CD4-positive, CD25-positive, alpha-beta regulatory T cell (primary cell): ENCODE measurements around the gene TENM4. TPM values are rescaled to one million over a fixed set of nuclear protein-coding genes. Genes with fewer than 3 reads are reported as not detected.
A peak's percentile ranks its signal among the peaks of the same experiment; 100 is the strongest.

ENCODE experiments used
- ATAC-seq, 2 donors: fragments of 150-1000 bp; cut with Tn5 transposase; one replicate each; pipeline ENCODE4 v1.10.0; 2021; ENCODE audit warnings: low read depth in 2 of 2, moderate number of reproducible peaks in 2 of 2, moderate library complexity in 1 of 2
- DNase-seq, 3 donors: peaks; one replicate each; pipeline versions ENCODE4 v3.0.0 to v3.0.0-alpha.2; 2012 to 2022; ENCODE audit warnings: mixed read lengths in 1 of 3
- H3K27ac ChIP-seq: one replicate; pipeline ENCODE4 v1.7.0; 2013; ENCODE audit warnings: mild to moderate bottlenecking, low read length; ENCODE audit not compliant: insufficient read depth, poor library complexity, severe bottlenecking
- H3K27me3 ChIP-seq: one replicate; pipeline ENCODE4 v1.7.0; 2013; ENCODE audit warnings: low read length; ENCODE audit not compliant: control insufficient read depth, insufficient read depth
- H3K36me3 ChIP-seq: one replicate; pipeline ENCODE4 v1.7.0; 2013; ENCODE audit warnings: mild to moderate bottlenecking, low read length, moderate library complexity; ENCODE audit not compliant: control insufficient read depth, insufficient read depth
- H3K4me1 ChIP-seq: 2 replicates; pipeline ENCODE4 v1.7.0; 2013; ENCODE audit warnings: mild to moderate bottlenecking, low read length; ENCODE audit not compliant: insufficient read depth, control insufficient read depth, poor library complexity, severe bottlenecking
- H3K4me3 ChIP-seq: one replicate; pipeline ENCODE4 v1.7.0; 2013; ENCODE audit warnings: low read depth, mild to moderate bottlenecking, low read length, moderate library complexity
- H3K9me3 ChIP-seq, 2 experiments: 1 replicate in 1 of 2; 2 replicates in 1 of 2; pipeline ENCODE4 v1.7.0; 2013; ENCODE audit warnings: low read length in 2 of 2, mild to moderate bottlenecking in 1 of 2, moderate library complexity in 1 of 2; ENCODE audit not compliant: control insufficient read depth in 2 of 2
- H3K27ac Mint-ChIP-seq, 3 donors: one replicate each; pipeline ENCODE4 v1.8.0; 2020 to 2022; ENCODE audit warnings: mild to moderate bottlenecking in 3 of 3, mixed read lengths in 3 of 3, moderate library complexity in 2 of 3
- H3K27me3 Mint-ChIP-seq: one replicate; pipeline ENCODE4 v1.8.0; 2022; ENCODE audit warnings: mild to moderate bottlenecking, mixed read lengths
- H3K36me3 Mint-ChIP-seq: one replicate; pipeline ENCODE4 v1.8.0; 2020; ENCODE audit warnings: mixed read lengths
- H3K4me1 Mint-ChIP-seq, 4 donors: one replicate each; pipeline ENCODE4 v1.8.0; 2020 to 2022; ENCODE audit warnings: mixed read lengths in 4 of 4, mild to moderate bottlenecking in 1 of 4
- H3K4me3 Mint-ChIP-seq, 4 donors: one replicate each; pipeline ENCODE4 v1.8.0; 2020 to 2022; ENCODE audit warnings: mild to moderate bottlenecking in 4 of 4, mixed read lengths in 4 of 4, moderate library complexity in 3 of 4
- H3K9me3 Mint-ChIP-seq, 7 donors: one replicate each; pipeline ENCODE4 v1.8.0; 2020 to 2022; ENCODE audit warnings: mixed read lengths in 7 of 7, mild to moderate bottlenecking in 3 of 7, moderate library complexity in 2 of 7
- polyA plus RNA-seq, 4 donors: library from polyadenylated mRNA; unstranded; fragments of 300-500 nt; fragmentation: Illumina TruSeq; gene quantifications; one replicate each; pipeline ENCODE4 v1.2.3, GENCODE V29; 2021
- total RNA-seq: library from RNA; stranded (reverse); gene quantifications from one replicate; pipeline ENCODE4 v1.2.3, GENCODE V29; 2022

Gene TENM4
- total and polyA plus RNA-seq, 5 donors from 2014 or later = 0.02 TPM; not detected in 4

- no peaks in the 10 kb centered on the region for H3K9me3 ChIP-seq
- H3K36me3 ChIP-seq = no peaks in the 10 kb centered on the region
- no peak overlapping the region for H3K4me3 Mint-ChIP-seq
- no peak overlapping the region for H3K27ac Mint-ChIP-seq
- no peak for ATAC-seq
- no peaks in the 10 kb centered on the region for H3K27me3 ChIP-seq
- no peak for DNase-seq
- no peaks in the 10 kb centered on the region for H3K9me3 Mint-ChIP-seq
- no peaks in the 10 kb centered on the region for H3K4me1 Mint-ChIP-seq
- H3K27me3 Mint-ChIP-seq = peaks cover 12% of the 10 kb centered on the region
- no peak overlapping the region for H3K4me3 ChIP-seq
- no peak overlapping the region for H3K27ac ChIP-seq
- no peaks in the 10 kb centered on the region for H3K4me1 ChIP-seq
- no peaks in the 10 kb centered on the region for H3K36me3 Mint-ChIP-seq
These were observed 537.9 kb downstream of the TENM4 start for GRCh38 chr11:78902771-78903507.

- H3K27ac ChIP-seq = no peak overlapping the region
- H3K4me1 ChIP-seq = no peaks in the 10 kb centered on the region
- Mint-ChIP-seq H3K4me3 (no peak overlapping the region), H3K9me3 (no peaks in the 10 kb centered on the region), H3K4me1 (no peaks in the 10 kb centered on the region), H3K36me3 (no peaks in the 10 kb centered on the region), H3K27me3 (peaks cover 11% of the 10 kb centered on the region), H3K27ac (no peak overlapping the region)
- H3K9me3 ChIP-seq = no peaks in the 10 kb centered on the region
- no peaks in the 10 kb centered on the region for H3K27me3 ChIP-seq
- DNase-seq = no peak
- no peak for ATAC-seq
- no peaks in the 10 kb centered on the region for H3K36me3 ChIP-seq
- H3K4me3 ChIP-seq = no peak overlapping the region
These were observed 539.0 kb downstream of the TENM4 start for GRCh38 chr11:78901831-78902230.

GRCh38 chr11:78898266-78898775 is 542.5 kb downstream of the TENM4 start:
- Mint-ChIP-seq H3K4me1 (no peaks in the 10 kb centered on the region), H3K4me3 (no peak overlapping the region), H3K36me3 (no peaks in the 10 kb centered on the region), H3K27me3 (no peaks in the 10 kb centered on the region), H3K9me3 (no peaks in the 10 kb centered on the region), H3K27ac (no peak overlapping the region)
- Histone ChIP-seq H3K4me3 (no peak overlapping the region), H3K4me1 (no peaks in the 10 kb centered on the region), H3K36me3 (no peaks in the 10 kb centered on the region), H3K27ac (no peak overlapping the region), H3K27me3 (no peaks in the 10 kb centered on the region), H3K9me3 (no peaks in the 10 kb centered on the region)
- no peak for ATAC-seq
- DNase-seq = no peak

GRCh38 chr11:78893996-78894395 is 546.8 kb downstream of the TENM4 start:
- H3K27me3 Mint-ChIP-seq = no peaks in the 10 kb centered on the region
- H3K4me1 Mint-ChIP-seq = no peaks in the 10 kb centered on the region
- H3K36me3 ChIP-seq = no peaks in the 10 kb centered on the region
- H3K4me3 ChIP-seq = no peak overlapping the region
- H3K4me1 ChIP-seq = no peaks in the 10 kb centered on the region
- H3K9me3 Mint-ChIP-seq = peaks cover 0 to 2% (median 0%) of the 10 kb centered on the region in 7 donors
- H3K9me3 ChIP-seq = no peaks in the 10 kb centered on the region
- H3K27ac Mint-ChIP-seq = no peak overlapping the region
- DNase-seq (no peak), ATAC-seq (no peak)
- no peak overlapping the region for H3K27ac ChIP-seq
- H3K4me3 Mint-ChIP-seq = no peak overlapping the region
- no peaks in the 10 kb centered on the region for H3K27me3 ChIP-seq
- H3K36me3 Mint-ChIP-seq = no peaks in the 10 kb centered on the region

- H3K4me3 Mint-ChIP-seq = no peak overlapping the region
These were observed 551.1 kb downstream of the TENM4 start for GRCh38 chr11:78889698-78890097.

GRCh38 chr11:78886616-78887015 is 554.2 kb downstream of the TENM4 start:
- H3K27me3 Mint-ChIP-seq = no peaks in the 10 kb centered on the region
- H3K9me3 Mint-ChIP-seq = peaks cover 0 to 2% (median under 1%) of the 10 kb centered on the region in 7 donors
- Histone ChIP-seq H3K4me1 (no peaks in the 10 kb centered on the region), H3K4me3 (no peak overlapping the region), H3K27me3 (no peaks in the 10 kb centered on the region), H3K27ac (no peak overlapping the region), H3K36me3 (no peaks in the 10 kb centered on the region), H3K9me3 (no peaks in the 10 kb centered on the region)
- ATAC-seq (no peak), DNase-seq (no peak)
- no peaks in the 10 kb centered on the region for H3K4me1 Mint-ChIP-seq
- no peak overlapping the region for H3K27ac Mint-ChIP-seq
- H3K4me3 Mint-ChIP-seq = no peak overlapping the region
- H3K36me3 Mint-ChIP-seq = no peaks in the 10 kb centered on the region

More at GRCh38 chr11:78889698-78890097, 551.1 kb downstream of the TENM4 start:
- Mint-ChIP-seq H3K27ac (peak overlapping the region in 1 of 3 donors; percentile 97), H3K9me3 (peaks cover 0 to 2% (median 0%) of the 10 kb centered on the region in 7 donors), H3K36me3 (no peaks in the 10 kb centered on the region), H3K4me1 (no peaks in the 10 kb centered on the region), H3K27me3 (no peaks in the 10 kb centered on the region)
- no peak overlapping the region for H3K27ac ChIP-seq
- H3K9me3 ChIP-seq = no peaks in the 10 kb centered on the region
- H3K4me3 ChIP-seq = no peak overlapping the region
- no peaks in the 10 kb centered on the region for H3K4me1 ChIP-seq
- no peaks in the 10 kb centered on the region for H3K36me3 ChIP-seq
- H3K27me3 ChIP-seq = no peaks in the 10 kb centered on the region
- DNase-seq = no peak
- no peak for ATAC-seq

- H3K9me3 Mint-ChIP-seq = peaks cover 0 to 6% (median 2%) of the 10 kb centered on the region in 7 donors
- no peak overlapping the region for H3K4me3 Mint-ChIP-seq
- no peaks in the 10 kb centered on the region for H3K4me1 Mint-ChIP-seq
- Histone ChIP-seq H3K27ac (no peak overlapping the region), H3K4me1 (no peaks in the 10 kb centered on the region), H3K4me3 (no peak overlapping the region), H3K36me3 (no peaks in the 10 kb centered on the region), H3K9me3 (no peaks in the 10 kb centered on the region), H3K27me3 (no peaks in the 10 kb centered on the region)
- H3K36me3 Mint-ChIP-seq = no peaks in the 10 kb centered on the region
- no peak for DNase-seq
- H3K27me3 Mint-ChIP-seq = no peaks in the 10 kb centered on the region
- ATAC-seq = no peak
- H3K27ac Mint-ChIP-seq = no peak overlapping the region
These were observed 556.1 kb downstream of the TENM4 start for GRCh38 chr11:78884761-78885160.

GRCh38 chr11:78883506-78883905 is 557.3 kb downstream of the TENM4 start:
- H3K9me3 ChIP-seq = peaks cover 0 to 5% of the 10 kb centered on the region in 2 experiments
- no peaks in the 10 kb centered on the region for H3K27me3 Mint-ChIP-seq
- no peaks in the 10 kb centered on the region for H3K36me3 ChIP-seq
- H3K4me3 Mint-ChIP-seq = no peak overlapping the region
- no peaks in the 10 kb centered on the region for H3K27me3 ChIP-seq
- no peaks in the 10 kb centered on the region for H3K36me3 Mint-ChIP-seq
- H3K4me1 Mint-ChIP-seq = no peaks in the 10 kb centered on the region
- H3K4me1 ChIP-seq = no peaks in the 10 kb centered on the region
- no peak for ATAC-seq
- H3K9me3 Mint-ChIP-seq = peaks cover 0 to 12% (median 1%) of the 10 kb centered on the region in 7 donors
- no peak overlapping the region for H3K27ac Mint-ChIP-seq
- no peak overlapping the region for H3K4me3 ChIP-seq
- DNase-seq = no peak
- no peak overlapping the region for H3K27ac ChIP-seq
